Amniotic epithelial cell (primary cell): Measurements from ENCODE around the gene ZNF101.
A peak's percentile ranks its signal among the peaks of the same experiment; 100 is the strongest.

Experiments used
- DNase-seq: peaks from one replicate; pipeline ENCODE4 v3.0.0-alpha.2; 2010; ENCODE audit warnings: low read depth

The ZNF101 gene

DNA sequence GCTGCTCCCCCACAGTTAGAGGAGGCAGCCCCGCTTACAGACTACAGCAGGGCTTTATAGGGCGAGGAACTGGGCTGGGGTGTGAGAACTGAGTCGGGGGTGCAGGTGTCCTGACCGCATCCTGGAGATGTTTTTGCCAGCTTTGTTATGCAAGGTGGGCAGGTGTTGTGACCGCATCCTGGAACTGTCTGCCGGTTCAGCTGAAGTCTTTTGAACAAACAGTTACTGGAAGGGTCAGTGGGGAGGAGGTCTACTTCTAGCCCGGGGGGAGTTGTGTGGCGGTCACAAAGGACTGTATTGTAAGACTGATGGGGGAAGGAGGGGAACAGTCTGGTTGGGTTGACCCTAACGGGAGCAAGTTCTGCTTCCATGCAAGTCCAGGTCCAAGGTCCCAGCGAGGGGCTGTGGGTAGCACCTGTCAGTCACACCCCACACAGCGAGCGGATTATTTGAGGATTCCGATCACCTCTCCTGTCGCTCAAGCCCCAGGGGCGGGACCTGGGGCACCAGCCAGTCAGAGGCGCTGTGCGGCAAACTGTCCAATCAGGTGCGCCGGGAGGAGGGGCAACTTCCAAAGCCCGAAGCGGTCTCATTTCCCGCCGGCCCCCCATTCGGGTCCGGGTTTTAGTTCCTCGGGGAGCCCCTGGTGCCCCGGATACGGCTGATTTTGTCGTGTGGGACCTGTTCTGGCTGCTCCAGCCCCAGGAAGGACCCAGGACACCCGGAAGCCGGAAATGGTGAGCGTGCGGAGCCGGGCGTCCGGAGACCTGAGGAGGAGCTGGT lies at the start of gene ZNF101:
Gene ZNF101 (plus strand): TSS at position 610 of the 783 bp plus-strand sequence. CDS start 125 bp downstream, at position 735.
- peak; percentile 82 for DNase-seq

DNA sequence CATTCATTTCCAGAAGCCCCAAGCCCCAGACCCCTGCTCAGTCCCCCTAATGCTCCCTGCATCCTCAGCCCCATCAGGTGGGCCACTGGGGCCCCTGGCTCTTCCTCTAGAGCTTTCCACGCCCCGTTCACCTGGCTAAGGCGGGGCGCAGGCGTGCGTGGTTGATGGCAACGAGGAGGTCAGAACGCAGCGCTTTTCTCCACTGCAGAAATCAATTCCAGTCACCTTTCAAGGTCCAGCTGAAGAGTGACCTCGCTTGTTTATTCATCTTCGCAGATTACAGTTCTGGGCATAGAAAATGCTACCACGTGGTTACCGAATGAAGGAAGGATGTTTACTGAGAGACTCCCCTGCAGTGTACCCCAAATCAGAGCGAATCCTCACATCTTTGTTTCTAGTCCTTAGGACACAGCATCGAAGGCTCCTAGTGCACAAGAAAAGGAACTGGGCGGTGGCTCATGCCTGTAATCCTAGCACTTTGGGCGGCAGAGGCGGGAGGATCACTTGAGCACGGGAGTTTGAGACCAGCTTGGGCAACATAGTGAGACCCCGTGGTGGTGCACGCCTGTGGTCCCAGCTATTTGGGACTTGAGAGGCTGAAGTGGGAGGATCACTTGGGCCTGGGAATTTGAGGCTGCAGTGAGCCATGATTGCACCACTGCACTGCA lies 49.3 kb upstream of the ZNF101 start:
- no peak for DNase-seq

DNA sequence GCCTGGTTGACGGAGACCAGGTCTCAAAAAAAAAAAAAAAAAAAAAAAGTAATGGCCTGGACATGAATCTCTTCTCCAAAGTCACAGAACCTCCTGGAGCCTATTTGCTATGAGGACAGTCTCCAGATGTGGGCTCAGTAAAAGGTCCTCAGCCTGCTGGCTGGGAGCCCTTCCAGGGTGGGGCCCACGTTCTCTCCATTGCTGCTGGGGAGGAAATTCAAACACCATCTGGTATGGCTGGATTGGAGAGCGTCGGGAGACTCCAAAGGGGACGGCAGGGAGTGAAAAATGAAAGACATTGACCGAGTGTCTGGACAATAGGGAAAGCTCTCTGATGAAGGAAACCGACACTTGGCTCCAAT lies 48.8 kb upstream of the ZNF101 start:
- DNase-seq = no peak

DNA sequence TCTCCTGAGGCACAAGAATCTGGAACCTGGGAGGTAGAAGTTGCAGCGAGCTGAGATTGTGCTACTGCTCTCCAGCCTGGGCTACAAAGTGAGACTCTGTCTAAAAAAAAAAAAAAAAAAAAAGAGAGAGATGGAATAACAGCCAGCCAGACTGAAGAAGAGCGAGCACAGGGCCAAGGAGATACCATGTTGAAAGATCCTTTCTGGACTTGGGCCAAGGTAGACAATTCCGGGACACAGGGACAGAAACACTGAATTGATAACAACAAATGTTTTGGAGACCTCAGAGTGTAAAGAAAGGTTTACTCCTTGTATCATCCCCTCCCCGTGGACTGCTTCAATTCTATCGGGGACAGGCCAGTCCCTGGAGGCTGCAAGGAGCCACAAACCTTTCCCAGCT lies 45.3 kb upstream of the ZNF101 start:
- no peak for DNase-seq

DNA sequence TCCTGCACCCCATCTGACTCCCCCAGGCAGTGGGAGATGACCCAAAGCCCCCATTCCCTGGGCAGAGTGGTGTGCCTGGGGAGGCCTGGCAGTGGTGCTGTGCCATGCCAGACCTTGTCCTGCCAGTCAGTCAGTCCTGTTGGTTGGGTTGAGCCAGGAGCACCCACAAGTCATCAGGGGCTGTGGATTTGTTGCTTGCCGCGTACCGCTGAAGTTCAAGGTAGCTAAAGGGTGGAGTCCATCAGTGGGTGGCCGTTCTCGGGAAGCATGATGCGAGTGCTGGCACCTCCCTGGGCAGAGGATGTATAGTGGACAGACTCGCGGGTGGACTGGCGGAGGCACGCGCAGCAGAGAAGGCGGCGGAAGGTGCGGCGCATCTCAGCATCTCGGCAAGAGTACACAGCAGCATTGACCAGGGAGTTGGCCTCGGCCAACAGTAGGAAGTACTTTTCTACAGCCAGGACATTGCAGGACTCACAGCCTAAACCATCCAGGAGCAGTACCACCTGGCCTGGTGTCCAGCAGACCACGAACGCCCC lies 44.5 kb upstream of the ZNF101 start:
- no peak for DNase-seq

DNA sequence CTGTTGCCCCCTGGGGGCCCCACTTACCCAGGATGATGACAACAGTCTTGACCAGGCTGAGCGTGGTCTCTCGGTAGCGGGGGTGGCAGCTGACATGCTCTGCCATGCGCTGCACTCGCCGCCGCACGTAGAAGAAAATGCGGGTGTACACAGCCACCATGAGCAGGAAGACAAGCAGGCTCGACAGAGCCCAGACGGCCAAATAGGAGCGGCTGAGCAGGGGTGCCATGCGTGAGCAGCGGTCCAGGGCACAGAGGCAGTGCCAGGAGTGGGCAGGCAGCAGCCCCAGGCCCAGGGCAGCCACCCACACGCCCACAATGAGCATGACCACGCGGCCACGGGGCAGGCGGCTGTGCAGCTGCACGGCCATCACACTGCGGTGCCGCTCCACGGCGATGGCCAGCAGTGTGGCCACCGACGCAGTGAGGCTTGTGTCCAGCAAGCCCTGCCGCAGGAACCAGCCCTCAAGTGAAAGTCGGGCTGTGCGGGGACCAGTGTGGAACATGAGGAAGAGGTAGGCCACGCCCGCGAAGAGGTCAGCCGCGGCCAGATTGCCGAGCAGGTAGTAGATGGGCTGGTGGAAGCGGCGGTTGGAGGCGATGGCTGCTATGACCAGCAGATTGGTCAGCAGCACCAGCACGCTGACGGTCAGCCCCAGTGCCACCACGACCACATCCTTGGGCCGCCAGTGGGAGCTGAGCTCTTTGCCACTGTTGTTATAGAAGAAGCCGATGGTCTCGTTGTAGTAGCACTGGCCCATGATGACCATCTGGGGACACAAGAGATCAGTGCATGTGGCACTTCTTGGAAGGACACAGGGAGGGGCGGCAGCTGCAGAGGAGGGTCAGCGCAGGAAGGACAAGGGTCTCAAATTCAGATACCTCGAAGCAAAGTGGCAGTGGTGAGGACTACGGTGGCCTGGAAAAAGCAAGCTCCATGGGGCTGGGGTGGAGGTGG lies 41.8 kb upstream of the ZNF101 start:
- no peak for DNase-seq

DNA sequence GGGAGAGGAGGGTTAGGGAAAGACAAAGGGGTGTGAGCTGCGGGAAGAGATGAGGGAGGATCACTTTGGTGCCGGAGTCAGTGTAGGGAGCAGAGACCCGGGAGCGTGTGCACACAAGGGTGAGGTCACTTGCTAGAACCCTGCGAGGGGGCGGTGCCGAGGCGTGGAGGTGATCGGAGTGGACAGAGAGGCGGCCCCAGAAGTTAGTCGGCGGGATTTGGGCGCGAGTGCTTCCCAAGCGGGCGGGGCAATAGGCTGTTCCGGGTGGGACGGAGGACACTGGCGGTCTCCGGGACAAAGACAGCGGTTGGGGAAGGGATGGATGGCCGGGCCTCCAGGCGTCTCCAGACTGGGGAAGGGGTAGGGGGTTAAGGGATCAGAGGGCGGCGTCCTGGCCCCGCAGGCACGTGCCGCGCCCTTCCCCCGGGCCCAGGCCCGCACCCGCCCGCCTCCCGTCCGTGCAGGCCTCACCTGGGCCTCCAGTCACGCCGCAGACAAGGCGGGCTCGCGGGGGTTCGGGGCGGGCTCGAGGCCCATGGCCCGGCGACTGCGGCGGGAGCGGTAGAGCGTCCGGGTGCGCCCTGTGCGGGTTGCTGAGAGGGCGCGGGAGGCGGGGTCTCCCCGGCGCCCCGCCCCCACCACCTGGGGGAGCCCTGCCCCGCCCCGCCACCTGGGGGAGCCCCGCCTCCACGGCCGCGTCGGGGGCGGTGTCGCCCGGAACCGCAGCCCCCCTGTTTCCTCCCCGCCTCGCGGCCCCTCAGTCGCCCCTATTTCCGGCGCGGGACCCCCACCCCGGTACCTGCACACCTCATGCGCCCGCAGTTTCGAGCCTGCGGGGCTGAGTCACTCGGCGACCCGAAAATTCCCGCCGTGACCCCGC lies 40.8 kb upstream of the ZNF101 start, which contains the start of gene LPAR2:
Gene LPAR2 (minus strand): TSS at position 600 of the 880 bp plus-strand sequence. CDS start 945 bp downstream, outside the sequence.
- no peak for DNase-seq

DNA sequence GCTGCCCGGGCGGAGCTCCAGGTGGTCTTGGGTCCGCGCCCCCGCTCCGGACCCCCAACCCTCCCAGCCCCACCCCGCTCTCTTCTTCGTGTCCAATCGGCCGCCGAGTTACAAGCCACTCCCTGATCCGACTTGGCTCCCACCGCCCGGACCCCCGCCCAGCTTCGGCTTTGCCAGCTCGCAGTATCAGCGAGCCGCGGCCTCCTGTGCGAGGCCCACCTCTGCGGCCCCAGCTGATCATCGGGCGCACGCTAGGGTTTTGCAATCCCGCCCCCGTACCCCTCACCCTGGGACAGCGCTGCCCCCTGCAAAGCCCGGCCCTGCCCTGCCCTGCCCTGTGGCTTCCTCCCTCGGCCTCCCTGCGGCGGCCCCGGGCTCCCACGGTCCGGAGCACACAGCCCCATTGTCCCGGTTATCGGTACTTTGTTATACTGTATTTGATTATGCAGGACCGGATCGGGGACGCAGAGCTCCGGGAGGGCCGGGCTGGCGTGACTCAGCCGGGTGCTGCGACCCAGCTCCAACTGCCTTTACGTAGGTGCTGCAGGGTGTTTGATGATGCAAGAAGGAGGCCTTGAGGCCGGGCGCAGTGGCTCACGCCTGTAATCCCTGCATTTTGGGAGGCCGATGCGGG lies 40.0 kb upstream of the ZNF101 start:
- DNase-seq = peak; percentile 76

DNA sequence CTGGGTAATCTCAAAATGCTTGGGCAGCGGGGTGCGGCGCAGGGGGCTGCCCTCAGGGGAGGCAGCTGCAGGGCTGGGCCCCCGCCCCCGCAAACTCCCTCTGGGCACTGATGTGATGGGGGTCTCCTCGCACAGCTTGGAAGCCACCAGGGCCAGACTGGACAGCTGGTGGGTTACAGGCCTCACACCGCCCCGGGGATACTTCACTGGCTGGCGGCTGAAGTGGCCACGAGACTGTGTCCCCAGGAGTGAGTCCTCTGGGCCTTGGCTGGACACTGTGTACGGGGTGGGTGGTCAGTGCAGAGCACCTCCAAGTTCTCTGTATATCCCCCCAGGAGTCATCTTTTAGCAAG lies 38.6 kb upstream of the ZNF101 start:
- no peak for DNase-seq

DNA sequence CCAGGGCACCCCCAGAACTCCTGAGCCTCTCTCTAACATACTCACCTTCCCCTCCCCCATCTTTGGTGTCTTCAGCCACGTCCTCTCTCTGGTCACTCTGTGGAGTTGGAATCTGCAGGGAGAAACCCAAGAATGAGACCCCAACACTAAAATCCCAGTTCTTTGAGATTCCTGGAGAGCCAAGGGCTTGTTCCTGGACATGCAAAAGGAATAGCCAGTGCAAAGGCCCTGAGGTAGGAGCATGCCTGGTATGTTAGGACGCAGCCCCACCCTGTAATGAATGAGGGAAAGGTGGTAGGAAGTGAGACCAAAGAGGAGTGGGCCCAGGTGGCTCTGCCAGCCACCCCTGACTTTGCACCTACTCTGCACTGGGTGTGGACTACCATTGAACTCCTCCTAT lies 38.2 kb upstream of the ZNF101 start:
- no peak for DNase-seq

DNA sequence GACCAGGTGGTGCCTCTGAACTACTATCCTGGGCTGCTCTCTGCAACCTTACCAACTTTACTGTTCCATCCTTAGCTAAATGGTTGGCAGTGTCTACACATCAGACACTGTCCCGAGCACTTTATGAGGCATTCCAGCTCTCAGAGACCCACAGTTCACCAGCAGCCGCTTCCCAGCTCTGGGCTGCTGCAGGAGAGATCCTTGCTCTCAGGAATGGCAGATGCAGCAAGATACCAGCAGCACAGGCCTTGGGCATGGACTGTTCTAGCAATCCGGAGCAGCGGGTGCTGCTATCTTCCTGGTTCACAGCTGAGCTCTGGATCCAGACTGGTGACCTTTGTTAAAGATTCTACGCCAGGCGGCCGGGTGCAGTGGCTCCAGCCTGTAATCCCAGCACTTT lies 37.3 kb upstream of the ZNF101 start:
- DNase-seq = no peak

DNA sequence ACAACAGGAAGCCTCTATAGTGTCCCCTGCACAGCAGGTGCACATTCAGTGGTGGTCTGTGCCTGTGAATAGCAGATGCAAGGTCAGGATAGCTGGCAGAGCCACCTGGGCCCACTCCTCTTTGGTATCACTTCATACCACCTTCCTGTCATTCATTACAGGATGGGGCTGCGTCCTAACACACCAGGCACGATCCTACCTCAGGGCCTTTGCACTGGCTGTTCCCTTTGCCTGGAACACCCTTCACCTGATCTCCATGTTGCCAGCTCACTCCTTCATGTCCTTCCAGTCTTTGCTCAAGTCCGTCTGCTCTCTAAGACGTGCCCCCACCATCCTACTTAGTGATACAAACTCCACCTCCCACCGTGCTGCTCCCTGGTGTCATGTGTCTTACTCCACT lies 36.0 kb upstream of the ZNF101 start:
- no peak for DNase-seq

DNA sequence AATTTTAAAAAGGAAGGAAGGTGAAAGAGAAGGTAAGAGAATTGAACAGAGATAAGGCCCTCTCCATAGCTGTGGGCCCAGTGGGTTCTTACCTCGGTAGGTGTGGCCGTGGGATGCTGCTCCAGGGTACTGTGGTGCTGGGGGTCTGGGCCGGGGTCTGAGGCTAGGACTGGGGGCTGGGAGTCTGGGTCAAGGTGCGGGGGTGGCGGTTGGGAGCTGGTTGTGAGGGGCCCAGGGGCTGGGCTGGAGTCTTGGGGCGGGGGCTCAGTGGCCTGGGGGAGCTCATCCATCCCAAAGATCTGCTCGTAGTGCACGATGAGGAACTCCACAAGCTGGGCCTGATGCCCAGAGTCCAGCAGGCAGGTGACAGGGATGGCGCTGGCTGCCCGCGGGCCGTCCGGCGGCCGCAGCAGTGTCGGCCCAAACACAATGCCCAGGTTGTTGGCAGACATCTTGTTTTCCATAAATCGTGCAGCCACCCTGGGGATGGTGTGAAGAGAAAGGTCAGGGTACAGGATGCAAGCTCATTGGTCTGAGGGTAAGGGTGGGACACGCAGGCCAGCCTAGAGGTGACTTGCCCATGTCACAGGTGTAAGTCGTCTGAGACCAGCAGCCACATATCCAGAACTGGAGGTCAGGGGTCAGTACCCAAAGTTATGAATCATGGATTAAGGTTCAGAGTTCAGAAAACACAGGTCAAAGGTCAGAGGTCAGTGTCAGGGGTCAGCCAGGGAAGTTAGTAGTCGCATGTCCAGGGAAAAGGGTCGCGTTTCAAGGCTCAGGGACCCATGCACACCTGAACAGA lies 34.7 kb upstream of the ZNF101 start:
- no peak for DNase-seq

DNA sequence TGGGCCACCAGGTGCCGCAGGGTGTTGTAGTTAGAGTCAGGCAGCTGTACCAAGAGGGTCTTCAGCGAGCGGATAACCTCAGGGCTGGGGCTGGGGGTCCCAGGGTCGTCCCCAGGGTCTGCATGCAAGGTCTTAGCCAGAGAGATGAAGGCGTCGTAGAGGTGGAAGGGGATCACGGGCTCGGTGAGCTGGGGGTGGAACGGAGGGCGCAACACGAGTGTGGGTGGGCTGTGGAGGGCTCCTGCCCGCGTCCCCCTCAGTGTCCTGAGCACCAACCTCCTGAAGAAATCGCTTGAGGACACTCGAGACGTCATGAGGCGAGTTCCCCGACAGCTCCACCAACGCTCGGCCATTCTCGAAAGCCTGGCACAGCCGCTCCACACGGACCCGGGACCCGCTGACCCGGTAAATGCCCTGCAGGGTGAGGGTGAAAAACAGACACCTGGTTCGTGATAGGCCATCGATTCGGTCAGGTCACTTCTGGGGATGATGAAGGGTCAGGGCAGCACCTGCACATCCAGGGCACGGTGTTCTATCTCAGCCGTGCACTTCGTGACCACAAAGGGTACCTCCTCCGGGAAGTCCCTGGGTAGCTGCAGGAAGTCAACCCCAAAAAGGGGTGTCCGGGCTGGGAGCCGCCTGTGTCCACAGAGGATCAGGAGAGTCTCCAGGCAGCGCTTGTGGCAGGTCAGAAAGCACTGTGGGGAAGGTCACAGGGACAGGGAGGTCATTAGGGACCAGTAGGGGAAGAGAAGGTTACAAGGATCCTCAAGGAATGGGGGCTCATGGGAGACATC lies 33.9 kb upstream of the ZNF101 start:
- DNase-seq = no peak

DNA sequence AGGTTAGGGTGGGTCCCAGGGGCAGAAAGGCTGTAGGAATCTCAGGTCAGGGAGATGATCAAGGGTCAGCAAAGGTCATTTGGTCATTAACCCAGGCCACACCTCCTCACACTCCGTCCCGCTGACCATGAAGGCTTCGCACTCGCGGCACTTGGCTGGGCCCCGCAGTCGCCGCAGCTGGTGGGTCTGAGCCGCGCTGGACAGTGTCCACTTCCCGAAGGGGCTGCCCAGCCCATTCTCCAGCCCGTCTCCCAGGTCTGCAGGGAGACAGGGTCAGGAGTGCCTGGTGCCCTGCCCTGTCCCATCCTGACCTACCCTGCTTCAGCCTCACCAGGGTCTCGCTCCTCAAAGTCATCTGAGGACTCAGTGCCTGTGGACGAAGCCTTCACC lies 33.3 kb upstream of the ZNF101 start:
- DNase-seq = no peak

DNA sequence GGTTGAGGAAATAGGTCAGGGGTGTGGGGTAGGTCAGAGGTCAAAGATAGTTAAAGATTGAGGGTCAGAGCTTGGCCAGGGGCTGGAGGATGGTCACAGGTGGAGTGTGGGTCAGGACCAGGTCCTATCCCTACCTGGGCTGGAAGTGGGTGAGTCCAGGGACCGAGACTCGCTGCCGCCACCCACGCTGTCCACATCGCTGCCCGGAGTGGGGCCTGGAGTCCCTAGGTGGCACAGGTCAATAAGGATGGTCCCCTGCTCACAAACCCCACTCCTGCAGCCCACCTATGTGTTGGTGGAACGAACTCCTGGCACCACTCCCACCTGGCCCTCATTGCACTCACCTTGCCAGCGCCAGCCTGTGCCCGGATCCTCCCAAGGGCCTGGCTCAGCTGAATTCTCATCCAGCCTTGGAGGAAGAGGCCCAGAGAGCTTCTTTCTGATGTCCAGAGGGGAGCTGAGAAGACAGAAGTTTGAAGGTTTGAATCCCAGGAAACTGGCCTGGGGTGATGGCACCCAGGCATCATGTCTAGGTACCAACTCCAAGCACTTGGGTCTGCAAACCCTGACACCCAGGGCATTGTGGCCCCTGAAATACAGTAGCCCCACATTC lies 32.0 kb upstream of the ZNF101 start:
- no peak for DNase-seq

DNA sequence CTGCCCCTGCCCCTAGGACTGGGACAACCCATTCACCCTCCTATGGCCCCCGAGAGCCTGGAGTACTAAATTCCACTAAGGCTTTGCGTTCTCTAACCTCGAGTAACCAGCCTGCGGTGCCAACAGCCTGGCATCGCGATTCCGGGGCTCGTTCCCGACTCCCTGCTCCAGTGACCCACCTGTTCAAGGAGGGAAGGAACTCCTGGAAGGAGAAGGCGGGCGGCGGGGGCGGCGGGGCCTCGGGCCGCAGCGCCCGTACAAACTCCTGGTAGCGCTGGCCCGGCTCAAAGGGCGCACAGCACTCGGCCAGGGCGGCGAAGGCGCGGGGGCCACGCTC lies 31.5 kb upstream of the ZNF101 start:
- no peak for DNase-seq

DNA sequence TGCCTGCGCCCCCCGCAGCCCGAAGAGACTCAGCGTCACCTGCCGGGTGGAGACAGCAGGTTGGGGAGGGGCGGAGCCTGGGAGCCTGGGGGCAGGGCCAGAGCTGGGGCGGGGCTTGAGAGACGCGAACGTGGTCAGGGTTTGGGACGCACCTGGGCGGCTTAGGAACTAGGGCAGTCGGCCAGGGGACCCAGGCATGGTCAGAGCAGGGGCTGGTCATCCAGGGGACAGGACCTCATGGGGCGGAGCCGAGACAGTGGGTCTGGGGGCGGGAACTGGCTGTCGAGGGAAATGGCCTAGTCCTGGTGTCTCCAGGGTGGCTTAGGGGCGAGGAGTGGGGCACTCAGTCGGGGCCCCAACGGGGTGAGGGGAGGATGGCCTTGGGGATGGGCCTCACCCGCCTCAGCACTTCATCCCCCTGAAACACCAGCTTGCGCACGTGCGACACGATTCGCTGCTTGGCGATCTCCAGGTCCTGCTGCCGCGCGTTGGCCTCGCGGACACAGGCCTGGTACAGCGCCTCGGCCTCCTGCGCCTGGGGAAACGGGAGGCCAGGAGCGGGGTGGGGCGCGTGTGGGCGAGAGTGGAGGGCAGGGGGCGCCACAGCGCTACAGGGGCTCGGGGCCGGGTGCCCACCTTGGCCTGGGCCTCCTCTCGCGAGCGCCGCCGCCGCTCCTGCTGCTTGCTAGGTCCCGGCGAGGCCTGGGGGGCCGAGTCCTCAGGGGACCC lies 31.0 kb upstream of the ZNF101 start:
- DNase-seq = no peak
